DMS53 treated with DMSO at 0.1 percent for 48 hours (cell line): ENCODE measurements around the gene FYB1.

Experiments used
- DNase-seq: peaks from one replicate; lab custom pipeline; 2025; ENCODE audit not compliant: unreplicated experiment; lab: John Stamatoyannopoulos, UW

The FYB1 gene

DNA sequence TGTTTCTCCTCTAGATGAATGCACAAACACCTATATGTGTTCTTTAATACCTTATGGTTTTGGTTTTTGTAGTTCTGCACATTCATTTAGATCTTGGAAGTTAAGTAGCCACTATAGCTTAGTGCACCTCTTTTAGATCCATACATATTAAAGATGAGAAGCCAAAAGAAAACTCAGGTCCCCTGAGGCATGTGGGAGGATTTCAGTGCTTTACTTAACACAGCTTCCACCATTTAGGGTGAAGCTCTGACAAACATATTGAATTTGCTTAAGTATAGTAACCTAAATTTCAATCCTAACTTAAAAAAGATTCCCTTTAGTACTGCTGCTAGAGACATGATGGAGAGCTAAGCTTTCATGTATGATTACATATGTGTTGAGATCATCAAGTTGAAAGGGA lies 119.5 kb downstream of the FYB1 start:
- no peak for DNase-seq

DNA sequence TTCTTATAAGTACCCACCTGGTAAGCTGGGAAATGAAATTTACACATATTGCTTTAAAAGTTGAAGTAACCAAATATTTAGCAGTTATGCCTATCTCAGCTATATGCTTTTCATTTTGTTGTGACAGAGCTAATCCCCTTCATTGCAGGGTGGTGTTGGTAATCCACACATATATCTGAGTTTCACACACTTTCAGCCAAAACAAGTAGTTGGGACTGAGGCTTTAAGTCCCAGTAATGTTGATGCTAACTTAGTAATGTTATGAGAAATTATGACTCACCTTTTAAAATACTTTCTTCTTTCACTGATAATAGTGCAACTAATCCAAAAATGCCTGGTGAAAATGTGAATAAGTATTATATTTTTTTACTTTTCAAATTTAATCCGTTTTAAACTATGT lies 126.0 kb downstream of the FYB1 start:
- DNase-seq: no peak

DNA sequence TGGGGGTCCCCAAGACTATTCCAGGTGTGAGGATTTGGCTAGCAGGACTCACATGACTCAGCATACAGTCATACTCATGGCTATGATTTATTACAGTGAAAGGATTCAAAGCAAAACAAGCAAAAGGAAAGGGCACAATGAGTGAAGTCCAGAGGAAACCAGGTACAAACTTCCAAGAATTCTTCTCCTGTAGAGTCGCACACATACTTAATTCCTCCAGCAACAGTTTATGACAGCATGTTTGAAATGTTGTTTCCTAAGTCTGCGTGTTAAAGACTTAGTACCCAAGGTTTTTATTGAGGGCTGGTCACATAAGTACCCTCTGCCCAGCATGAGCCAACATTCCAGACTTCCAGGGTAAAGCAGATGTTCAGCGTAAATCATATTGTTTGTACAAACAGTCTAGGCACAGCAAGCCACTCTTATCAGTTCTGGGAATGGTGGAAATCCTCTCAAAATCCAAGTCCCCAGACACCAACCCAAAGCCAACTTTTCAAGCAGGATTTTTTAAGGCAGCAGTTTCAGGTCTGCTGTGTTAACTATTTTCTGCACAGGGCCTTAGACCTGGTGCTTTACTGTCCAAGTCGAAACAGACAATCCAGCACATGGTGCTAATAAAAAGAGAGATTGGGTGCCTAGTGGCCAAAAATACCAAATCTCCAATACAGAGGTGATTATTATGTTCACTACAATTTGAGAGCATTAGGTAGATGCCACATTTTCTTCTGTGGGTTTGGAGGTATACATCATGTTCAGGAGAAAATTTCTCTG lies 126.6 kb downstream of the FYB1 start:
- no peak for DNase-seq

DNA sequence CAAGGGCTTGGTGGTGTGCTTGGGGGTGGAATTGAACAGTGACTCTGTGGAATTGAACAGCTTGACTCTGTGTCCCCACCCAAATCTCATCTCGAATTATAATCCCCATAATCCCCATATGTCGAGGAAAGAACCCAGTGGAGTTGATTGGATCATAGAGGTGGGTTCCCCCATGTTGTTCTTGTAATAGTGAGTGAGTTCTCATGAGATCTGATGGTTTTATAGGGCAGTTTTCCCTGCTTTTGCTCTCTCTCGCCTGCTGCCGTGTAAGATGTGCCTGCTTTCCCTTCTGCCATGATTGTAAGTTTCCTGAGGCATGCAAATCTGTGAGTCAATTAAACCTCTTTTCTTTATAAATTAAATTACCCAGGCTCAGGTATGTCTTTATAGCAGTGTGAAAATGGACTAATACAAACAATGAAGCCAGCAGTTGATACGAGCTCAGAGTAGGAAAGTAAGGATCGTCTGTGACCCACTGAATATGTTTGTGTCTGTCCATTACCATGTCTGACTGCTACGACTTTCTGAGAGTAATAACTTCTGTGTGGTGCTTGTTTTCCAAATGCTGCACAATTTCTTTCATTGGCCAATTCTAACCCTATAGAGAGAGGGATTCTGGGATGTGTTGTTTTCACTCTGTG lies 127.3 kb downstream of the FYB1 start:
- DNase-seq: no peak

DNA sequence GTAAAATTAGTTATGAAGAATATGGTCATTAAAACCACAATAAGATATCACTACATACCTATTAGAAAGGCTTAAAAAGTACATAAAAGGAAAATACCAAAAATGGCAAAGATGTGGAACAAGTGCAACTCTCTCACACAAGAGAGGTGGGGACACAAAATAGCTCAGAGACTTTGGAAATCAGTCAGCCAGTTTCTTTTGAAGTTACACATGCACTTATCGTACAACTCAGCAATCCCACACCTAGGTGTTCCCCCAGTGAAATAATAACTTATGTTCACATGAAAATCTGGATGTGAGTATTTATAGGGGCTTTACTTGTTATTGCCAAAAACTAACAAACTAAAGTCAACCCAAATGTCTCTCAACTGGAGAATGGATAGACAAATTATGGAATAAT lies 135.4 kb downstream of the FYB1 start:
- no peak for DNase-seq

DNA sequence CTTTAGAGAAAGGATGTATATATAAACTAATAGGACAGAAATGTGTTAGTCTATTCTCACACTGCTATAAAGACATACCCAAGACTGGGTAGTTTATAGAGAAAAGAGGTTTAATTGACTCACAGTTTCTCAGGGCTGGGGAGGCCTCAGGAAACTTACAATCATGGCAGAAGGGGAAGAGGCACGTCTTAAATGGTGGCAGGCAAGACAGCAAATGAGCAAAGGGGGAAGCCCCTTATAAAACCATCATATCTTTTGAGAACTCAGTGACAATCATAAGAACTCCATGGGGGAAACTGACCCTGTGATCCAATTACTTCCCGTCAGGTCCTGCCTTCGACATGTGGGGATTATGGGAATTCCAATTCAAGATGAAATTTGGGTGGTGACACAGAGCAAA lies 136.4 kb downstream of the FYB1 start:
- DNase-seq: no peak

DNA sequence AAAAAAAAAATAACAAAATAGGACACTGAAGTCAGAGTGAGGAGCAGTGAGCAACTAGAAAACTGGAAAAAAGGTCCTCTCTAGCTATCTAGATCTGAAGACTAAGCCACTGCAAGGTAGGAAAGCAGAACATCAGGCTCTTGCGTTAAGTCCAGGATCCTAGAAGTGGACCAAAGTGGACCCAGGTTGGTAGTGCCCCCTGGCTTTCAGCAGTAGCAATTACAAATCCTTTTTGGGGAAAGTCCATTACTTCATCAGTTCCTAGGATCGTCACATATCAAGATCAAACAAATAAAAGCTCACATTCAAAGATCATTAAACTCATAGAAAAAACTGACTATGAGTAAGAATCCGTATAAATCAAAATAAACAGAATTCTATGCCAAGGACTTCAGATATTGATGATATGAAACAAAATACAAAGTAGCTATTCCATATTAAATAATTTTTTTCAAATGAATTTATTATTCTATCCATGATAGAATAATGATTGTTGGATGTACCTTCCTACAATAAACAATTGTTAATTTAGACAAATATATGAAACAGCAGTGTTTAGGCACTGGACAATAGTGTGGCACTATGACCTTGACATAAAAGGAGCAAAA lies 138.7 kb downstream of the FYB1 start:
- DNase-seq: peak; percentile 50

DNA sequence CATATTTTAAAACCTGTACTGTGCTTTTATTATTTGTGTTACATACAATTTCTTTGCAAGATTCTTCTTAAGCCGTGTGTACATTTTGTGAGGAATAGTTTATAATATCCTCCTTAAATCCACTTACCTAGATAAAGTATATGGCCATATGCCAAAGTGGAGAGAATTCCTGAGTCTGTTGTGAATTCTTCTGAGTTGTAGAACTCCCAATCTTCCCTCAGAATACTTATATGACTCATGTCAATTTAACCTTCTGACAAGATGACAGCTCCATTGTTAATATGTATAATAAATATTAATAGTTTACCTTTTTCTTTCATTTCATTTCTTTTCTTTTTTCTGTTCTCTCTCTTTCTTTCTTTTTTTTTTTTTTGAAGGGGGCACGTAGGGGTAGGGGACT lies 139.2 kb downstream of the FYB1 start:
- no peak for DNase-seq

DNA sequence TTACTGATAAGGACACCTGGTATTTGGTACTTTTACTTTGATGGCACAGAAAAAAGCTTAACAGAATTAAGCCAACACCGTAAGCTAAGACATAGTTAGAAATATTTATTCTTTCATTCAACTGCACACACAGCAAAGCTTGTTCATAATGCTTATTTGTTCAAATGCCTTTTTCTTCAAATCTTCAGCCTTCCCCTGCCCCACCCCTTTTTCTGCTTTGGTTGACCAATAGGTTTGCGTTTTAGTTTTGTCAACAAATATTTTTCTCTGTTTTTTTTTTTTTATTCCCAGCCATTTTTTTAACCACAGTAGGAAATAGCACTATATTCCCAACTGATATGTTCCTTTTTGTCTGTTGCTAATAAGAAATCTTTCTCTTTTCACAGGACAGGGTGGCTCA lies 140.2 kb downstream of the FYB1 start:
- no peak for DNase-seq

DNA sequence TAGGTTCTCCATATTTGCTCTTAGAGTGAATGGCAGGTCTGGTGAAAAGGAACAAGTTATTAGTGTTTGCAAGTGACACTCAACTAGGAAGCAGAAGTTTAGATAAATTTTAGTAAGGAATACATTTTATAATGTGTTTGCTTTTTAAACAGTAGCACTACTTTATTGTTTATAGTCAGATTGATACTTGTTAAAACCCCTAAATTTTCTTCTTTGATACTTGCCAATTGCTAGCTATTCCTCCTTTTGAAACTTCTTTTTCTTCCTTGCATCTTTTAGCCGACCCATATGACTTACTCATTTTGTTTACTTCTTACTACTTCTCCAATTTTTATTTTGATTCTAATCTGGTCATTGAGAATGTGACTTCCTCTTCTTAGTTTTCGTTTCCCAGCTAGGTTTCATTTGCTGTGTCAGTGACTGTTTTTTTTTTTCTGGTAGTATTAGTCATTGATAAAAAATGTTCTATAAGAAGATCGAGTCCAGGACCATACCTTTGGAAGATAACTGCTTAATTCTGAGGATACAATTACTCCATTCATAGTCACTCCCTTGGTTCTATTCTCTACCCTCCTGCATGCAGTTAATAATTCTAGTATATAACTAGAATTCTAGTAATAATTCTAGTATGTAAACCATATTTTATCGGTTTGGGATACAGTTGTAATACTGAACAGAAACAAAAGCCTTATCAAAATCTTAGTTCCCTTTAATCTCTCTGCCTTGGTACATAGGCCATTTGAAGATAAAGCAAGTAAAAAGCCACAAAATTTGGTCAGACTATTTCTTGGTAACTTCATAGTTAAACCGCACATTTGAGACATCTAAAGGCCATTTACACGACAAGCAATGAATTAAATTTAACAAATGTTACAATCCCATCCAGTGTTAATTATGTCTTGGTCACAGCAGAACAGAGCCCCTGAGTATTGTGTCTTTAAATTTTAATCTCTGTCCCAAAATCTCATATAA lies 142.3 kb downstream of the FYB1 start:
- DNase-seq: no peak

DNA sequence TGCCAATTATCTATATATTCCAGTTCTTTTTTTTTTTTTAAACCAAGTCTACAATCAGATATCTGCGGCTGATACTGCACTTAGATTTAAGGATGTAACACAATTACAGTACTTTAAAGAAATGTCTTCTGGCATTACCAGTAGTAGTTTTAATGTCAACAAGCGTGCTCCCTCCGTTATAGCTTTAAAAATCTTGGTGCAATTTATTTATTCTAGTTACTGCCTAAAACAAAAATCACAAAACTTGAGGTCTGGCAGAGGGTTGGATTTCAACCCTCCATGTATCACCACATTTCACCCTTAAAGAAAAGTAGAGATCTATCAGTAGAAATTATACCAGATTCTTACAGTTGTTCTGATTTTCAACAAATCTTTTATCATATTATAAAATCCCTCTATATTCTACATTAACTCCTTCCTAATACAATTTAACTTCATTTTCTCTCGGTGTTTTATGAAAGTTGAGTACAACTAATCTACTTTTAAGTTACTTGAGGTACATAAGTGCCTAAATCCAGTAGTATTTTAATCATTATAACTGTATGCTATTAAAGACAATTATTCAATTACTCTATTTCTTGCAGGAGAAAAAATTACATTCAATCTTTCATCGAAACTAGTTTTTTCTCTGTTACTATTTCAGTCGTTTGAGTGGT lies 143.1 kb downstream of the FYB1 start:
- DNase-seq: no peak

DNA sequence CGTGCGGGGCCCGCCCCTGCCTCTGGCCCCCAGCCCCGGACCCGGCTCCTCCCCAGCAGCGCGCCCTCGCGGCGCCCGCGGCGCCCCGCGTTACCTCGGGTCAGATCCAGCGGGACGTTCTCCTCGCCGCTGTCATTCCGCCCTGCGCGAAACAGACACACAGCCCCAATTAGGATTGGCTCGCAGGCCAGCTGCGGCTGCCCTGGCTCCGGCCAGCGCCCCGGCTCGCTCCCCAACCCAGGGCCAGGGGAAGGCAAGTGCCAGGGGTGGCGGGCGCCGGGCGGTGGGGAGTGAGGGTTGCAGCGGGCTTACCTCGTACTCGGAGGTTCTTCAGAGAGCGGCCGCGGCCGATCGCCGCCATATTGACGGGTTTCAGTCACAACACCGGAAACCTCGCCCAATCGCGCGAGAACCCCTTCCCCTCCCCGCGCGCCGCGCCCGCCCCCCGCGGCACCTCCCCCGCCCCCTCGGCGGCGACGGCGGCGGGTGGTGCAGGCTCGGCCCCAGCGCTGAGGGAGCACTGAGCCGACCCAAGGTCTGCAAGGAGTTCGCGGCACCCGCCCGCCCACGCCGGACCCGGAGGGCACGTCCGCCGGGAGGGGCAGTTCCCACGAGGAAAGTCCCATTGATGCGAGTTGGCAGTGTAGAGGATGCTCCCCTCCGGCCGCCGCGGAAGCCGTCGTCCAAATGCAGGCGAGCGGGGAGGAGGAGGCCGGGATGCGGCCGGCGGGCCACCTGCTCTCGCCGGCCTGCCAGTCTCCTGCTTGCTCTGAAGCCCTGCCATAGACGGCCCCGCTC lies 145.1 kb downstream of the FYB1 start, which contains the start of gene RICTOR:
Gene RICTOR, minus strand, starts transcription at position 383 of the 798 bp plus-strand sequence. Its CDS starts 22 bp downstream, at position 361.
- peak; percentile 76 for DNase-seq

DNA sequence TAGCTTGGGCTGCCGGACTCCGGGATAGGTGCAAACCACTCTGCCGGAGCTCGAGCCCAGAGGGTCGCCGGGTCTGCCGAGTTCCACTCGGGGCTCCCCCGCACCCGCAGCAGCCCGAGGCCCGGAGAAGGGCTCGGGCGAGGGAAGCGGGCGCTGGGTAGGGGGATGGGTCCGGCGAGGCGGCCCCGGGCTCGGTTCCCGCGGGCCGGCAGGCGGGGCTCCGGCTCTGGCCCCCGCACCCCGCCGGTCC lies 145.7 kb downstream of the FYB1 start:
- DNase-seq: no peak

DNA sequence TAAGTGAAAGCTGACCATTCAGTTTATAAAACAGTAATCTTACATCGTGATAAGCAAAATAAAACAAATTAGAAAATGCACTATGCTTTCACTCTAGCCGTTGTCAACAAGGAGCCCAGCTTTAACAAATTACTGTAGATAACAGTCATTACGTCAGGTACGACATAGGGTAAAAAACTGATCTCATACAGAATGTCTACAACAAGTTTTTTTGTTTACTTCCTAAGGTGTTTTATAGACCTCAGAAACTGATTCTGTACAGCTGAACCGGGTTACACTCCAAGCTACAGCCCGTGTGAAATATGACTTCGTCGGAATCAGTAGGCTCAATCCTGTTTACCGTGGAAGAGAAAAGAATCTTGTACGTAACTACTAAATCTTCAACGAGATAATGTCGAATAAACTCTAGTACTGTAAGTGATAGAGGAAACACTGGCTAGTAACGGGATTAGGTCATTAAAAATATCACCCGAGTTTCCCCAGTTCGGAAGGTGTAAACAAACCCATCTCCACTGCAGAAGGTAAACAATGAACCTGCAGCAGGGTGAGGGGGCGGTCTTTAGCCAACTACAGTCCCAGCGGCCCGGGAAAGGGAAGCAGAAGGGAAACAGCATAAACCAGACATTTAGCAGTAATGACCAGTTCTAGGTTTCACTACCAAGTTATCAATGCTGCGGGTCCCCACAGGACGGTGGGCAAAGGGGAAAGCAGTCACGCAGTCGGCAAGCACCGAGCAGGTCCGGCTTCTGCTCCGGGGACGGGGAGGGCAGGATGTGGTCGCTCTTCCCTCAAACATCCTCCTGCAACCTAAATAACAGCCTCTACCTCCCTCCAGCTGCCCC lies 146.2 kb downstream of the FYB1 start:
- peak; percentile 30 for DNase-seq

DNA sequence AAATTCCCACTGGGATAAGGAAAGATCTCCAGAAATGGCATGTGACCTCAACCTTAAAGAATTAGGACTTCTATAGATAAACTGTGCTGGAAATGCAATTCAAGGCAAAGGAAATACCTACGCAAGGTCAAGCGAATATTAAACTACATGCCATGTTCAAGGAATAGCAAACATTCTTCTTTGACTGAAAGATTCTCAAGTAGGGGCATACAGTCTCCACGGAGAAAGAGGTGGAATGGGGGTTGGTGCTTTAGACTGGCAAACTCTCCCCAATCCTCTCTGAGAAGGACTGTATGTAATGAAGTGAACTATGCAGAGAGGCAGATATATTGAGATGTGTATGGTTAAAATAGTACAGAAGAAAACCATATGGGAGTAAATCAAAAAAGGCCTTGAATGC lies 151.3 kb downstream of the FYB1 start:
- DNase-seq: no peak

DNA sequence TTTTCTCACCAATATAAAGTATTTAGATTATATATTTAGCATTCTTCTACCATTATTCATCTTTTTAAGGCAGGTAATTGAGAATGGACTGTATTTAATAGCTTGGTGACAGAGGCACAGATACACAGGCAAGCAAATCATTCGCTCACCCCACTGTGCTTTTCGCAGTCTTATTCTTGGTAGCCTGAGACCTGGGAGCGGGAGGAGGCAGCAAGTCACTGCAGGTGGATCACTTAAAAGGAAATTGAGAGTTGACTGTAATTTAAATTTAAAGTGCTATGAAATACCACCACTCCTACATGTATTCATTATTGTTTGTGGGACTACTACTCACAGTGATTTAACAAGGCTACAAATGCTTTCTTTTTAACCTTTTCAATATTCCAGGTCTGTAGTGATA lies 154.9 kb downstream of the FYB1 start:
- no peak for DNase-seq

DNA sequence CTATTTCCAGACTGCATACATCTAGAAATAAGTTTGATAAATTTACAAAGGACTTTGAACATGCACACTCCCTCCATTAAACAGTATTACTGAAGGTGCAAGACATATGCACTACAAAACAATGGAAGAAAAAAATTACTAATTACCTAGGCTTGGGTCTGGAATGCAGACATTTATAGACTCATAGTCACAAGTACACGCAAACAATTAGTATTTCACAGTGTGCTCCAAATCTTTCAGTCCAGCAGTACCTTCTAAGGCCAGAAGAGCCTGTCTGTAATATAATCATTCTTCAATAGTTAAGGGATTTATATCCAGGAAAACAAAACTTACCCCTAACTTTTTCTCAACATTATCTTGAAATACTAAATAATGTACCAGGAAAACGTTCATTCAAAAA lies 156.3 kb downstream of the FYB1 start:
- DNase-seq: no peak

DNA sequence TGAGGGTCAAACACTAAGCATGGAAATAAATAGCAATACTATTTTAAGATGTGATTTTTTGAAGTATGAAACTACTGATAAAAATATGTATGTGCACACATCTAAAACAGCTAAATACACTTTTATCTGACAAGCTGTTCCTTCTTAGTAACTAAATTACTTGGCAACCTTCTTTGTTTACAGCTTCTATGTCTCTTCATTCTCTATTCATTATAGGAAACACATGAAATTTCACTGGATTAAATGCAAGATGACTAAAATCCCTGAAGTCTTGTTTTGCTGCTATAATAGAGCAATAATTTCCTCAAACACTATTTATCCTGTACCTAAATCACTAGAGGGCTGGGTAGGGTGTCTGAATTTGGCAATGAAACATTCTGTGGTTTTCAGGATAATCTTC lies 156.8 kb downstream of the FYB1 start:
- DNase-seq: no peak

DNA sequence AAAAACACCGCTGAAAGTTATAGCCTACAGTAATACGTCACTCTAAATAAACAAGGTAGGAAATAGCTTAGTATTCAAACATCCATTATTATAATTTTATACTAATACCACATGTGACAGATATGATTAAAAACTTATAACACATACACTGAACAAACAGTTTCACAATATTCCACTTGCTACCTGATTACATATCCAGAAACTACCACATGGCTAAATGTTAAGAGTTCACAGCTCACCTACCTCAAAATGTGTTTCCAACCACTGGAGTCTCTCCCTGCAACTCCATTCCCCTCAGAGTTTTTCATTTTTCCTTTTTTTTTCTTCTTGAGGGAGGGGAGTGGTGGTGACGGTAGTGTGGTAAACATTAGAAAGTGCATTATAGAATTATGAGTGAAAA lies 157.3 kb downstream of the FYB1 start:
- no peak for DNase-seq
